Kidney (tissue), 22 donors: Measurements from ENCODE around the gene ING4. TPM values are rescaled to one million over a fixed set of nuclear protein-coding genes. Genes with fewer than 3 reads are reported as not detected.
"Not testable (repeated sequence)": the region's sequence is repeated elsewhere in the genome, so short reads cannot be mapped to it uniquely, and the experiment has no call there.

ENCODE experiments used
- DNase-seq, 5 donors: peaks; one replicate each; pipeline ENCODE4 v3.0.0-alpha.2; 2013 to 2020
- FAIRE-seq: peaks from 2 replicates; lab custom pipeline; 2012; peaks lifted over from hg19 to GRCh38; lab: Jason Lieb, UNC
- H3K27ac ChIP-seq, 2 donors: one replicate each; pipeline ENCODE4 v1.7.0; 2013; ENCODE audit warnings: low read depth in 2 of 2, low read length in 2 of 2, inconsistent platforms in 1 of 2
- H3K27me3 ChIP-seq: one replicate; pipeline ENCODE4 v1.7.1; 2013; ENCODE audit warnings: low read length, inconsistent platforms; ENCODE audit not compliant: control insufficient read depth, insufficient read depth
- H3K36me3 ChIP-seq, 3 donors: one replicate each; pipeline versions ENCODE4 v1.7.0 to v1.7.1; 2013; ENCODE audit warnings: low read length in 3 of 3, control low read depth in 1 of 3, inconsistent platforms in 1 of 3; ENCODE audit not compliant: insufficient read depth in 3 of 3, control insufficient read depth in 2 of 3
- H3K4me1 ChIP-seq, 3 donors: one replicate each; pipeline versions ENCODE4 v1.7.0 to v1.7.1; 2013; ENCODE audit warnings: low read length in 3 of 3, inconsistent platforms in 1 of 3, low read depth in 1 of 3; ENCODE audit not compliant: control insufficient read depth in 2 of 3, insufficient read depth in 2 of 3
- H3K4me3 ChIP-seq, 3 donors: one replicate each; pipeline versions ENCODE4 v1.7.0 to v1.8.1; 2013; ENCODE audit warnings: low read length in 3 of 3, control low read depth in 1 of 3, inconsistent platforms in 1 of 3
- H3K9ac ChIP-seq, 3 donors: one replicate each; pipeline versions ENCODE4 v1.7.0 to v1.7.1; 2013; ENCODE audit warnings: low read length in 3 of 3, control low read depth in 1 of 3, inconsistent platforms in 1 of 3
- H3K9me3 ChIP-seq, 3 donors: one replicate each; pipeline versions ENCODE4 v1.7.0 to v1.7.1; 2013; ENCODE audit warnings: low read length in 3 of 3, control low read depth in 1 of 3, inconsistent platforms in 1 of 3; ENCODE audit not compliant: control insufficient read depth in 2 of 3, insufficient read depth in 1 of 3
- CTCF ChIP-seq: IDR thresholded peaks from 3 replicates; pipeline ENCODE4 v1.5.1; 2012; ENCODE audit warnings: mild to moderate bottlenecking, moderate library complexity, borderline replicate concordance; ENCODE audit not compliant: insufficient read depth; ENCODE audit errors: extremely low read depth
- intact Hi-C: fragments of 100-400 bp; cut with DNase I; formaldehyde crosslinking; loops from one replicate; pipeline ENCODE4 v1.11.1; 2022
- long read RNA-seq, 10 donors: library from polyadenylated mRNA in 1 of 10; unstranded in 1 of 10; transcript quantifications; one replicate each; pipeline ENCODE4 v2.0.0 and lab custom pipeline, GENCODE V29; 2021 to 2026
- polyA plus RNA-seq: library from polyadenylated mRNA; stranded (reverse); fragments of 350-450 nt; fragmentation: Illumina TruSeq; extraction: RNeasy Lipid Tissue Mini Kit (QIAGEN cat#74804); gene quantifications from one replicate; pipeline ENCODE4 v1.2.3, GENCODE V29; 2014; ENCODE audit warnings: low read depth, low replicate concordance; ENCODE audit not compliant: insufficient read depth
- total RNA-seq: library from RNA; stranded (reverse); fragmentation: NEBNext Ultra II Directional; extraction: Animal tissue kit (Norgen Biotek cat#: 25700); gene quantifications from one replicate; pipeline ENCODE4 v1.2.1, GENCODE V29; 2021
- donor health status: control.
- donor health status: control.
- donor health status: control.
- donor health status: control.
- donor health status: control.
- donor health status: DM: yes; HTN: yes; CAD: no.
- donor health status: Normal renal cell carcinoma (clear cell type).

Gene ING4
- 42.6 TPM for total RNA-seq
- polyA plus RNA-seq: 56.0 TPM
- long read RNA-seq, donor 1, transcript ING4-201 (8 exons, 1,709 nt): minor isoform, 8 of 28 reads
- long read RNA-seq, donor 1, transcript ING4-202 (8 exons, 1,393 nt): major isoform, 12 of 28 reads
- long read RNA-seq, donor 1, partial matches to known transcripts: 0 of 28 reads
- long read RNA-seq, donor 1, other reads (novel, unspliced or antisense): 0 of 28 reads
- long read RNA-seq, donor 2, transcript ING4-202 (8 exons, 1,393 nt): minor isoform, 10 of 35 reads
- long read RNA-seq, donor 2, transcript ING4-201 (8 exons, 1,709 nt): major isoform, 14 of 35 reads
- long read RNA-seq, donor 2, partial matches to known transcripts: 0 of 35 reads
- long read RNA-seq, donor 2, other reads (novel, unspliced or antisense): 0 of 35 reads
- long read RNA-seq, donor 3, transcript ING4-201 (8 exons, 1,709 nt): major isoform, 15 of 35 reads
- long read RNA-seq, donor 3, transcript ING4-202 (8 exons, 1,393 nt): minor isoform, 10 of 35 reads
- long read RNA-seq, donor 3, partial matches to known transcripts: 5 of 35 reads
- long read RNA-seq, donor 3, other reads (novel, unspliced or antisense): 0 of 35 reads
- long read RNA-seq, donor 4, transcript ING4-202 (8 exons, 1,393 nt): minor isoform, 8 of 31 reads
- long read RNA-seq, donor 4, transcript ING4-207 (8 exons, 1,348 nt): minor isoform, 5 of 31 reads
- long read RNA-seq, donor 4, transcript ING4-201 (8 exons, 1,709 nt): major isoform, 14 of 31 reads
- long read RNA-seq, donor 4, partial matches to known transcripts: 0 of 31 reads
- long read RNA-seq, donor 4, other reads (novel, unspliced or antisense): 0 of 31 reads
- long read RNA-seq, donor 5, partial matches to known transcripts: 0 of 7 reads
- long read RNA-seq, donor 5, other reads (novel, unspliced or antisense): 0 of 7 reads
- long read RNA-seq, donor 6, transcript ING4-202 (8 exons, 1,393 nt): minor isoform, 19 of 57 reads
- long read RNA-seq, donor 6, transcript ING4-201 (8 exons, 1,709 nt): major isoform, 20 of 57 reads
- long read RNA-seq, donor 6, transcript ING4-203 (8 exons, 741 nt): minor isoform, 5 of 57 reads
- long read RNA-seq, donor 6, partial matches to known transcripts: 9 of 57 reads
- long read RNA-seq, donor 6, other reads (novel, unspliced or antisense): 0 of 57 reads
- long read RNA-seq, donor 7, transcript ING4-202 (8 exons, 1,393 nt): major isoform, 8 of 29 reads
- long read RNA-seq, donor 7, transcript ING4-201 (8 exons, 1,709 nt): minor isoform, 6 of 29 reads
- long read RNA-seq, donor 7, transcript ING4-203 (8 exons, 741 nt): minor isoform, 6 of 29 reads
- long read RNA-seq, donor 7, partial matches to known transcripts: 1 of 29 reads
- long read RNA-seq, donor 7, other reads (novel, unspliced or antisense): 4 of 29 reads
- long read RNA-seq, donor 8, transcript ING4-207 (8 exons, 1,348 nt): minor isoform, 6 of 74 reads
- long read RNA-seq, donor 8, transcript ING4-201 (8 exons, 1,709 nt): major isoform, 16 of 74 reads
- long read RNA-seq, donor 8, transcript ING4-202 (8 exons, 1,393 nt): minor isoform, 13 of 74 reads
- long read RNA-seq, donor 8, partial matches to known transcripts: 33 of 74 reads
- long read RNA-seq, donor 8, other reads (novel, unspliced or antisense): 0 of 74 reads
- long read RNA-seq, donor 9, transcript ING4-201 (8 exons, 1,709 nt): major isoform, 9 of 19 reads
- long read RNA-seq, donor 9, transcript ING4-202 (8 exons, 1,393 nt): minor isoform, 8 of 19 reads
- long read RNA-seq, donor 9, partial matches to known transcripts: 0 of 19 reads
- long read RNA-seq, donor 9, other reads (novel, unspliced or antisense): 0 of 19 reads
- long read RNA-seq, donor 10, transcript ING4-201 (8 exons, 1,709 nt): minor isoform, 7 of 21 reads
- long read RNA-seq, donor 10, transcript ING4-202 (8 exons, 1,393 nt): major isoform, 13 of 21 reads
- long read RNA-seq, donor 10, partial matches to known transcripts: 0 of 21 reads
- long read RNA-seq, donor 10, other reads (novel, unspliced or antisense): 0 of 21 reads

- DNase-seq: peak; percentile 99 to 100 (median 99)
- Histone ChIP-seq H3K27ac (peak within 1 kb of the TSS; percentile 57 to 91), H3K9ac (peak within 1 kb of the TSS; percentile 81 to 89 (median 86)), H3K4me1 (peaks cover 4 to 7% (median 6%) of the 10 kb centered on the region in 3 donors), H3K27me3 (no peaks in the 10 kb centered on the region), H3K4me3 (peak within 1 kb of the TSS; percentile 81 to 100 (median 89)), H3K9me3 (no peaks in the 10 kb centered on the region), H3K36me3 (peaks cover 0 to 12% (median 4%) of the 10 kb centered on the region in 3 donors)
- peak; percentile 98 for FAIRE-seq
- intact Hi-C loops: no loop called here
- no peak for TF ChIP-seq CTCF
Measured at GRCh38 chr12:6662906-6663742, at the start of gene ING4. TSS of gene ING4 (minus strand) at chr12:6663119. CDS start at chr12:6663101, 18 bp downstream.

GRCh38 chr12:6708960-6709394 lies 46.1 kb upstream of the ING4 start:
- no peak overlapping the region for H3K4me3 ChIP-seq
- DNase-seq (no peak), FAIRE-seq (no peak)
- no peaks in the 10 kb centered on the region for H3K4me1 ChIP-seq
- intact Hi-C loops: no loop called here
- no peaks in the 10 kb centered on the region for H3K9me3 ChIP-seq
- H3K36me3 ChIP-seq: no peaks in the 10 kb centered on the region
- TF ChIP-seq CTCF: no peak
- no peaks in the 10 kb centered on the region for H3K27me3 ChIP-seq
- H3K9ac ChIP-seq: no peak overlapping the region
- H3K27ac ChIP-seq: no peak overlapping the region

GRCh38 chr12:6708351-6708750 lies 45.4 kb upstream of the ING4 start:
- H3K4me1 ChIP-seq, H3K27me3 ChIP-seq, H3K27ac ChIP-seq, H3K9ac ChIP-seq, DNase-seq, H3K4me3 ChIP-seq, FAIRE-seq, H3K36me3 ChIP-seq, H3K9me3 ChIP-seq, intact Hi-C loops: not testable (repeated sequence)
